Smooth muscle cell (in vitro differentiated cells): Measurements from ENCODE around the gene RGS6. TPM values are rescaled to one million over a fixed set of nuclear protein-coding genes. Genes with fewer than 3 reads are reported as not detected.

Experiments used
- DNase-seq: peaks from one replicate; lab custom pipeline; 2025; ENCODE audit not compliant: unreplicated experiment; lab: John Stamatoyannopoulos, UW
- H2AFZ ChIP-seq: fragments of 200-600 bp; sonication (generic); 2 replicates; pipeline ENCODE4 v1.6.0; 2016; ENCODE audit warnings: antibody characterized with exemption, low read depth, mild to moderate bottlenecking
- H3F3A ChIP-seq: fragments of 200-600 bp; sonication (generic); 2 replicates; pipeline ENCODE4 v1.6.0; 2017; ENCODE audit warnings: antibody characterized with exemption, low read depth
- H3K27ac ChIP-seq: fragments of 200-600 bp; sonication (generic); 2 replicates; pipeline ENCODE4 v1.5.1; 2016; ENCODE audit warnings: low read depth, mild to moderate bottlenecking
- H3K27me3 ChIP-seq: fragments of 200-600 bp; sonication (generic); 2 replicates; pipeline ENCODE4 v1.6.1; 2016; ENCODE audit warnings: low read depth, mild to moderate bottlenecking
- H3K36me3 ChIP-seq: fragments of 200-600 bp; sonication (generic); 2 replicates; pipeline ENCODE4 v1.5.1; 2016; ENCODE audit warnings: low read depth
- H3K4me1 ChIP-seq: fragments of 200-600 bp; sonication (generic); 2 replicates; pipeline ENCODE4 v1.5.1; 2016; ENCODE audit warnings: low read depth
- H3K4me2 ChIP-seq: fragments of 200-600 bp; sonication (generic); 2 replicates; pipeline ENCODE4 v1.6.0; 2016; ENCODE audit warnings: mild to moderate bottlenecking
- H3K4me3 ChIP-seq: fragments of 200-600 bp; sonication (generic); 2 replicates; pipeline ENCODE4 v1.5.1; 2016; ENCODE audit warnings: mild to moderate bottlenecking
- H3K79me2 ChIP-seq: fragments of 200-600 bp; sonication (generic); 2 replicates; pipeline ENCODE4 v1.6.0; 2016; ENCODE audit warnings: low read depth, mild to moderate bottlenecking
- H3K9ac ChIP-seq: fragments of 200-600 bp; sonication (generic); 2 replicates; pipeline ENCODE4 v1.6.0; 2016; ENCODE audit warnings: low read depth
- H3K9me3 ChIP-seq: fragments of 200-600 bp; sonication (generic); replicated peaks from 2 replicates; pipeline ENCODE4 v1.5.1; 2016; ENCODE audit warnings: low read depth
- H4K20me1 ChIP-seq: fragments of 200-600 bp; sonication (generic); 2 replicates; pipeline ENCODE4 v1.6.0; 2016; ENCODE audit warnings: low read depth
- WGBS: methylation state at CpG from one replicate; pipeline ENCODE4 v1.1.7; 2016; ENCODE audit warnings: low lambda C conversion rate; 5-methylcytosine and 5-hydroxymethylcytosine counted together
- polyA plus RNA-seq: library from polyadenylated mRNA; unstranded; fragments of >200 nt; fragmentation: Nextera tagmentation; extraction: Ambion mirVana; gene quantifications from 2 replicates; pipeline ENCODE4 v1.2.1, GENCODE V29; 2016
- total RNA-seq: library from RNA; depleted of rRNA; stranded (reverse); fragments of >200 nt; gene quantifications from 2 replicates; pipeline ENCODE4 v1.2.3, GENCODE V29; 2014
- TF ChIP-seq, protein P1 (sequence below): fragments of 200-600 bp; sonication (generic); IDR thresholded peaks from 2 replicates; pipeline ENCODE4 v1.5.1; 2017; ENCODE audit warnings: borderline replicate concordance, mild to moderate bottlenecking, antibody characterized with exemption; ENCODE audit not compliant: insufficient read depth, poor library complexity, severe bottlenecking

The RGS6 gene
- total and polyA plus RNA-seq, 2 experiments from 2014 or later: 0.40 TPM; not detected in 1

DNA sequence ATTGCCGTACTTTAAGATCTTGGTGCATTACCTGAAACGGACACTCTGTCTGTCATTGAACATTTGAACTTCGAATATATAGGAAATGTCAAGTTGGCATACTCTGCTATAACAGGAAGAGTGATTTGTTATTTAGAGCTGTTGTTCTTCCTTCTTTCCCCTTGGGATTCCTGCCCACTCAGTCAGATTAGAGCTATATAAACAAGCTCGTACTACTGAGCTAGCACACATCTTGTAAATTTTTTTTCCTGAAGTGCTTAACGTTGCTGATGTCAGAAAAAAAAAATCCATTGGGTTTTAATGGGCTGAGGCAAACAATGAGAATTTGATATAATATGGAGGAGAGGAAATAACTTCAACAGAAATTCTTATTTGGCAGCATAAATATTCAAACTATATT is 26.8 kb downstream of the RGS6 start:
- no peaks in the 10 kb centered on the region for H3K79me2 ChIP-seq
- H3K27ac ChIP-seq: no peak overlapping the region
- TF ChIP-seq, protein P1, sequence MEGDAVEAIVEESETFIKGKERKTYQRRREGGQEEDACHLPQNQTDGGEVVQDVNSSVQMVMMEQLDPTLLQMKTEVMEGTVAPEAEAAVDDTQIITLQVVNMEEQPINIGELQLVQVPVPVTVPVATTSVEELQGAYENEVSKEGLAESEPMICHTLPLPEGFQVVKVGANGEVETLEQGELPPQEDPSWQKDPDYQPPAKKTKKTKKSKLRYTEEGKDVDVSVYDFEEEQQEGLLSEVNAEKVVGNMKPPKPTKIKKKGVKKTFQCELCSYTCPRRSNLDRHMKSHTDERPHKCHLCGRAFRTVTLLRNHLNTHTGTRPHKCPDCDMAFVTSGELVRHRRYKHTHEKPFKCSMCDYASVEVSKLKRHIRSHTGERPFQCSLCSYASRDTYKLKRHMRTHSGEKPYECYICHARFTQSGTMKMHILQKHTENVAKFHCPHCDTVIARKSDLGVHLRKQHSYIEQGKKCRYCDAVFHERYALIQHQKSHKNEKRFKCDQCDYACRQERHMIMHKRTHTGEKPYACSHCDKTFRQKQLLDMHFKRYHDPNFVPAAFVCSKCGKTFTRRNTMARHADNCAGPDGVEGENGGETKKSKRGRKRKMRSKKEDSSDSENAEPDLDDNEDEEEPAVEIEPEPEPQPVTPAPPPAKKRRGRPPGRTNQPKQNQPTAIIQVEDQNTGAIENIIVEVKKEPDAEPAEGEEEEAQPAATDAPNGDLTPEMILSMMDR: no peak
- H2AFZ ChIP-seq: no peak overlapping the region
- no peaks in the 10 kb centered on the region for H3K36me3 ChIP-seq
- 51% methylated on average over 5 of the region's 5 CpGs for WGBS
- H3F3A ChIP-seq: peaks cover 12% of the 10 kb centered on the region
- H4K20me1 ChIP-seq: no peaks in the 10 kb centered on the region
- H3K9ac ChIP-seq: no peak overlapping the region
- no peaks in the 10 kb centered on the region for H3K27me3 ChIP-seq
- H3K9me3 ChIP-seq: no peaks in the 10 kb centered on the region
- no peak overlapping the region for H3K4me3 ChIP-seq
- H3K4me1 ChIP-seq: peaks cover 4% of the 10 kb centered on the region
- H3K4me2 ChIP-seq: no peak overlapping the region
- DNase-seq: no peak

DNA sequence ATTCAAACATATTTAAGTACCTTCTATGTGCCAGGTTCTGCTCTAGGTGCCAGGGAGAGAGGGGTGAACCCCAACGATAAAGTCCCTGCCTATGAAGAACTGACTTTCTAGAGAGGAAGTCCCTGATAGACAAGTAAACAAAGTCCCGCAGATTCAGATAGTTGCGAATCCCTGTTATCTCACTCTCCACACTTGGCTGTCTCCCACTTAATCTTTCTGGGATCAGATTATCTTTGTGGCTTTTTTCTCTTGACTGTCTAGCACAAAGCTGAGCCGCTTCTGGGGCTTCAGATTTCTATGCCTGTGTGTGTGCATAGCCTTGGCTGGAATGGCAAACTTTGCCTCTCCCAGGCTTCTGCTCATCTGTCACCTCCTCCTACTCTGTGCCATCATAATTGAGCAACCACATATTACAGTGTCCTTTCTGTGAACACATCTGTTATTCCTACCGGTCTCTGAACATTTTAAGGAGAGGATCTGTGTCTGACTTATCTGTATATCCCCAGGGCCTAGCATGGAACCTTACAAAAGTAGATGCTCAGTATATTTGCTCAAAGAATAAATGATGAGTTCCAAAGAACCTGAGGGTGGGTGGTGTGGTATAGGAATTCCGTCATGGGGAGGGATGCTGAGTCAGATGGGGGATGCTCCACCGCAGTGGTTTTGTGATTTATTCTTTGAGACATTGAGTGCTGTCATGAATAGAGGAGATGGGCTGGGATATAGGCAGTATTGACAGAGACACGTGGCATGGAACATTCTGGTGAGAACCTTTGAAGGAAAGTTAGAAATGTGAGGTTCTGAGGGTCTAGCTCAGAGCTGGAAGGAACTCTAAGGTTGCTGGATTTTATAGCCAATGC is 28.5 kb downstream of the RGS6 start:
- Histone ChIP-seq H3K36me3 (no peaks in the 10 kb centered on the region), H4K20me1 (no peaks in the 10 kb centered on the region), H3F3A (peaks cover 12% of the 10 kb centered on the region), H3K4me3 (no peak overlapping the region), H3K9me3 (no peaks in the 10 kb centered on the region), H3K27me3 (no peaks in the 10 kb centered on the region), H3K79me2 (no peaks in the 10 kb centered on the region), H3K27ac (peak overlapping the region; percentile 28), H3K4me2 (peak overlapping the region; percentile 22), H2AFZ (no peak overlapping the region), H3K4me1 (peaks cover 4% of the 10 kb centered on the region), H3K9ac (no peak overlapping the region)
- DNase-seq: no peak
- WGBS: 29% methylated on average over 8 of the region's 8 CpGs
- TF ChIP-seq, protein P1: no peak

DNA sequence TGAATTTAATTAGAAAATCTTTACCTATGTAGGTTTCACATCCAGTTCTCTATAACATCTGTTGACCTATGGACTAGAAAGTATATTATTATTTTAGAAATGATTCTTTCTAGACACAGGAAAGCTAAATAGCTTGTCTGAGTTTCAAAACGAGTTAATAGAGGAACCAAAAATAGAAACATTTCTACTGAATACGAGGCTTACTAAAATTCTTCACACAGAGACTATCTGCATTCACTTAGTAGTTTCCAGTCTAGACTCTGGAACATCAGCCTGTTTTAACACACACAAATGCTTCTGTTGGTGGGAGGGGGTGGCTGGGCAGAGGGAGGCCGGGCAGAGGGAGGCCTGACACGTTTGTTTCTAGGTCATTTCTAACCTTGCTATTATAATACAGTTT is 29.7 kb downstream of the RGS6 start:
- H3K4me2 ChIP-seq: peak overlapping the region; percentile 22
- 31% methylated on average over 4 of the region's 4 CpGs for WGBS
- no peaks in the 10 kb centered on the region for H3K27me3 ChIP-seq
- peaks cover 4% of the 10 kb centered on the region for H3K4me1 ChIP-seq
- H4K20me1 ChIP-seq: no peaks in the 10 kb centered on the region
- H3K79me2 ChIP-seq: no peaks in the 10 kb centered on the region
- H3K9me3 ChIP-seq: no peaks in the 10 kb centered on the region
- TF ChIP-seq, protein P1: no peak
- H3K9ac ChIP-seq: no peak overlapping the region
- H2AFZ ChIP-seq: no peak overlapping the region
- peaks cover 12% of the 10 kb centered on the region for H3F3A ChIP-seq
- no peak overlapping the region for H3K4me3 ChIP-seq
- DNase-seq: no peak
- no peak overlapping the region for H3K27ac ChIP-seq
- H3K36me3 ChIP-seq: no peaks in the 10 kb centered on the region

DNA sequence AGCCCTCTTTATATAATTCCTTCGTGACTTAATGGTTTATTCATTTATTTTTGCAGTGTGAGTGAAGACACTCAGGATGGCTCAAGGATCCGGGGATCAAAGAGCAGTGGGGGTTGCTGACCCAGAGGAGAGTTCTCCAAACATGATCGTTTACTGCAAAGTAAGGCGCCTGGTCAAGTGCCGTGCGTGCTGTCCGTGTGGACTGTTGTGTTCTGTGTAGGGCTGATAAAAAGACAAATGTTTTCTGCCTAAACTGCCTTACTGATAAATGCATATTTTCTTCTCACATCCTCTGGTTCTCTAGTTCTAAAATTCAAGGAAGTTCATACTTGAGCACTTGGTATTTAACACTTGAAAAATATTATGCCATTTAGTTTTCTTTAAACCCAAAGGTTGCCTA is 32.5 kb downstream of the RGS6 start:
- DNase-seq: no peak
- H3K4me2 ChIP-seq: no peak overlapping the region
- H3K9me3 ChIP-seq: no peaks in the 10 kb centered on the region
- H2AFZ ChIP-seq: no peak overlapping the region
- no peak overlapping the region for H3K4me3 ChIP-seq
- TF ChIP-seq, protein P1: no peak
- WGBS: 87% methylated on average over 7 of the region's 7 CpGs
- no peak overlapping the region for H3K9ac ChIP-seq
- H3K79me2 ChIP-seq: no peaks in the 10 kb centered on the region
- H3K27ac ChIP-seq: no peak overlapping the region
- peaks cover 4% of the 10 kb centered on the region for H3K4me1 ChIP-seq
- H3K36me3 ChIP-seq: no peaks in the 10 kb centered on the region
- H4K20me1 ChIP-seq: no peaks in the 10 kb centered on the region
- H3F3A ChIP-seq: peaks cover 12% of the 10 kb centered on the region
- no peaks in the 10 kb centered on the region for H3K27me3 ChIP-seq
